ENCODE data around the gene CLSTN2.

DNA sequence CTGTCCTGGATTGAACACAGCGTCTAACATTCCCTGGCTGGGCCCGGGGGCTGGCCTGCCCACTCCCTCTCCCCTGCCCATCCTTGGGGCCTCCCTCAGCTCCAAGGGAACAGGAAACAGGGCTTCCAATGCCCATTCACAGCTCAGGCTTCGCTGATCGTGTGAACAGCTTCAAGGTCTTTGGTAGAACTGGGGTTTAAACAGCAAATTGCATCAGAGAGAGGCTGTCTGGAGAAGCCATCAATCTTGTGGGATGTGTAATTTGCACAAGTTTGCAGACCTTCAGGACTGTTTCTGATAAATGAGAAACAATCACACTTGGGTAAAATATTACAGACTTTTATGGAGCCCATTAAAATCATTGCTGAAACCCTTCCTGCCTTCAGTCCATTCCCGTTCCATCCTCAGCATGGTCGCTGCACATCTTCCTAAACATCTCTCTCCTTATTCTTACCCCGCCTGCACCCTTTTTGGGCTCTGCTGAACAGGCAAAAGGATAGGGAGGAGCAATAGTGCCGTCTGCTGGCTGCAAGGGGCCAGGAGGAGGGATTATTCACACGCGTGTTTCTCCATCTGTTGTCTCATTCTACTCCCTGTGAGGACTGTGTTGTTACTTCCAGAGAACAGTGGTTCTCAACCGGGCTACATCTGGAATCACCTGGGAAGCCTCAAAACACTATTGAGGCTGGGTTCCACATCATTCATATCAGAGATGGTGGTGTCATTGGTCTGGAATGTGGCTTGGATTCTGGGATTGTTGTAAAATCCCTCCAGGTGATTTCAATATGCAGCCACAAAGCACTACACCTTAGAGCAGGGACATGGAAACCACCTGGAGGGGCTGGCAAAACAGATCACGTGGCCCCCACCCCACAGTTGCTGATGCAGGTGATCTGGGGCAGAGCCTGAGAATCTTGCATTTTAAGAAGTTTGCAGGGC lies 116.3 kb downstream of the CLSTN2 start:
- no peak for TF ChIP-seq POLR2AphosphoS5 (IDR thresholded peaks at IDR 0.05; ENCODE audit: low read depth, low read length)
- no peak for TF ChIP-seq POLR2A (IDR thresholded peaks at IDR 0.05; ENCODE audit: control extremely low read depth in 1 of 2, low read depth in 2 of 2, low read length in 2 of 2)
- TF ChIP-seq, protein P1, sequence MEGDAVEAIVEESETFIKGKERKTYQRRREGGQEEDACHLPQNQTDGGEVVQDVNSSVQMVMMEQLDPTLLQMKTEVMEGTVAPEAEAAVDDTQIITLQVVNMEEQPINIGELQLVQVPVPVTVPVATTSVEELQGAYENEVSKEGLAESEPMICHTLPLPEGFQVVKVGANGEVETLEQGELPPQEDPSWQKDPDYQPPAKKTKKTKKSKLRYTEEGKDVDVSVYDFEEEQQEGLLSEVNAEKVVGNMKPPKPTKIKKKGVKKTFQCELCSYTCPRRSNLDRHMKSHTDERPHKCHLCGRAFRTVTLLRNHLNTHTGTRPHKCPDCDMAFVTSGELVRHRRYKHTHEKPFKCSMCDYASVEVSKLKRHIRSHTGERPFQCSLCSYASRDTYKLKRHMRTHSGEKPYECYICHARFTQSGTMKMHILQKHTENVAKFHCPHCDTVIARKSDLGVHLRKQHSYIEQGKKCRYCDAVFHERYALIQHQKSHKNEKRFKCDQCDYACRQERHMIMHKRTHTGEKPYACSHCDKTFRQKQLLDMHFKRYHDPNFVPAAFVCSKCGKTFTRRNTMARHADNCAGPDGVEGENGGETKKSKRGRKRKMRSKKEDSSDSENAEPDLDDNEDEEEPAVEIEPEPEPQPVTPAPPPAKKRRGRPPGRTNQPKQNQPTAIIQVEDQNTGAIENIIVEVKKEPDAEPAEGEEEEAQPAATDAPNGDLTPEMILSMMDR (IDR thresholded peaks at IDR 0.05; ENCODE audit: control extremely low read depth in 1 of 3, insufficient read depth in 1 of 3, low read depth in 1 of 3, low read length in 3 of 3), result peak; percentile 72 to 73 (median 72)
- no peak for TF ChIP-seq EP300 (IDR thresholded peaks at IDR 0.05; ENCODE audit: borderline replicate concordance in 1 of 2, low read depth in 2 of 2, low read length in 2 of 2)
- TF ChIP-seq, protein P2, sequence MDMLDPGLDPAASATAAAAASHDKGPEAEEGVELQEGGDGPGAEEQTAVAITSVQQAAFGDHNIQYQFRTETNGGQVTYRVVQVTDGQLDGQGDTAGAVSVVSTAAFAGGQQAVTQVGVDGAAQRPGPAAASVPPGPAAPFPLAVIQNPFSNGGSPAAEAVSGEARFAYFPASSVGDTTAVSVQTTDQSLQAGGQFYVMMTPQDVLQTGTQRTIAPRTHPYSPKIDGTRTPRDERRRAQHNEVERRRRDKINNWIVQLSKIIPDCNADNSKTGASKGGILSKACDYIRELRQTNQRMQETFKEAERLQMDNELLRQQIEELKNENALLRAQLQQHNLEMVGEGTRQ (IDR thresholded peaks at IDR 0.05; ENCODE audit: low read length), result no peak
- TF ChIP-seq JUN (IDR thresholded peaks at IDR 0.05; ENCODE audit: low read depth, low read length), result no peak
- no peak for TF ChIP-seq EZH2 (IDR thresholded peaks at IDR 0.05; ENCODE audit: low read depth, low read length, severe bottlenecking)
- no peak for TF ChIP-seq HDAC2 (IDR thresholded peaks at IDR 0.05; ENCODE audit: borderline replicate concordance in 1 of 2, low read depth in 2 of 2, low read length in 2 of 2)
- no peak for TF ChIP-seq YY1 (IDR thresholded peaks at IDR 0.05; ENCODE audit: low read depth, low read length)
- no peak for TF ChIP-seq SIN3A (conservative IDR thresholded peaks at IDR 0.05 in 1 of 2, IDR thresholded peaks at IDR 0.05 in 1 of 2; ENCODE audit: low read depth in 1 of 2, low read length in 2 of 2)
- no peak for TF ChIP-seq BRCA1 (IDR thresholded peaks at IDR 0.05; ENCODE audit: low read depth, low read length)

All from H1 (cell line).